Stimulated activated CD4-positive, alpha-beta T cell treated with anti-CD3 and anti-CD28 coated beads, Interleukin-2, amount 100 ng/mL, for 24 hours (primary cell): ENCODE results near the gene PTPRN2.

Experiments used
- DNase-seq, 2 donors: peaks; one replicate each; pipeline ENCODE4 v3.0.0-alpha.2; 2020

The PTPRN2 gene

GRCh38 chr7:157656195-157656769 is 931.3 kb downstream of the PTPRN2 start:
- DNase-seq = no peak

GRCh38 chr7:157654350-157654749 is 933.3 kb downstream of the PTPRN2 start:
- DNase-seq = no peak

- DNase-seq = no peak
Measured at GRCh38 chr7:157653827-157654207, 933.8 kb downstream of the PTPRN2 start.

GRCh38 chr7:157652954-157653826 is 934.4 kb downstream of the PTPRN2 start:
- DNase-seq = no peak

GRCh38 chr7:157652161-157652953 is 935.3 kb downstream of the PTPRN2 start:
- DNase-seq = no peak

GRCh38 chr7:157651366-157652160 is 936.1 kb downstream of the PTPRN2 start:
- no peak for DNase-seq

- no peak for DNase-seq
Measured at GRCh38 chr7:157650801-157651200, 936.8 kb downstream of the PTPRN2 start.

GRCh38 chr7:157650131-157650631 is 937.4 kb downstream of the PTPRN2 start:
- no peak for DNase-seq

- DNase-seq = no peak
Measured at GRCh38 chr7:157646551-157646950, 941.1 kb downstream of the PTPRN2 start.

GRCh38 chr7:157645539-157645938 is 942.1 kb downstream of the PTPRN2 start:
- no peak for DNase-seq

- DNase-seq = no peak
Measured at GRCh38 chr7:157644946-157645345, 942.7 kb downstream of the PTPRN2 start.

- no peak for DNase-seq
Measured at GRCh38 chr7:157643525-157643970, 944.1 kb downstream of the PTPRN2 start.

GRCh38 chr7:157641866-157642265 is 945.8 kb downstream of the PTPRN2 start:
- DNase-seq = no peak

- no peak for DNase-seq
Measured at GRCh38 chr7:157640144-157640543, 947.5 kb downstream of the PTPRN2 start.

GRCh38 chr7:157638563-157638962 is 949.1 kb downstream of the PTPRN2 start:
- no peak for DNase-seq

GRCh38 chr7:157637216-157637949 is 950.2 kb downstream of the PTPRN2 start:
- DNase-seq = no peak

- DNase-seq = no peak
Measured at GRCh38 chr7:157635669-157636068, 952.0 kb downstream of the PTPRN2 start.

GRCh38 chr7:157635148-157635500 is 952.5 kb downstream of the PTPRN2 start:
- DNase-seq = no peak

GRCh38 chr7:157634401-157635147 is 953.0 kb downstream of the PTPRN2 start:
- no peak for DNase-seq

GRCh38 chr7:157633465-157634185 is 954.0 kb downstream of the PTPRN2 start:
- no peak for DNase-seq
